ENCODE results near the gene FXYD4. TPM values are rescaled to one million over a fixed set of nuclear protein-coding genes. Genes with fewer than 3 reads are reported as not detected.

The FXYD4 gene
- total RNA-seq, 1 experiment from 2014 or later, result 0.50 TPM

DNA sequence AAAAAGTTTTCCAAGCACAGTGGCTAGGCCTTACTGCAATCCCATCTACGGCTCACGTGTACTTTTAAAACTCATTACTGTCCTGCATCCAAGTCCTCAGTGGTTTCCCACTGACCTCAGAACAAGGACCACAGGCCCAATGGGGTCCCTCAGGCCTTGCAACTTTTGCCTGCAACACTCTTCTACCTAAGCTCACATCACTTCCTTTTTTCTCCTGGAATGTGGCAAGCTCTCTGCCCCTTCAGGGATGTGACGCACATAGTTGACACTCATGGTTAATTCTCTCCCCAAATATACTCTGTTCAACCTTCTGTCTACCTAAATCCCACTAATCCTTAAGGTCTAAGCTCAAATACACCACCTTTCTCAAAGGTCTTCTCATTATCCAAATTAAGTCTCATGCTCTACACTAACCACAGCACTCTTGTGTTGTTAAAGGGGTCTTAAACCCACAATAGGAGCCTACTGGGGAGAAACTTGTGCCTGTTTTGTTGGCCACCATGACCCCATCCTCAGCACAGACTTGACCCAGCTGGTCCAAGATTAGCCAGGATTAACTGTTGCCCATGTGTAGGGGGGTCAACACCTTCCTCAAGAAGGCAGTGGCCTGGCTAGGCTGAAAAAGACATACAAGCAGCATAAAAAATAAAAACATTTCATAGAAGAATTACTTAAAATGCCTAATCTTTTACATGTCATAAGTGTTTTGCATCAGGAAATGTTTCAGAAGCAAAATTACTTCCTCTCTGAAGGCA lies 22.3 kb downstream of the FXYD4 start:
- DNase-seq (ENCODE audit: extremely low read depth, low read depth), result no peak

- no peak for DNase-seq (ENCODE audit: extremely low read depth, low read depth)
These were observed 23.4 kb downstream of the FXYD4 start for GRCh38 chr10:43394868-43395267.

GRCh38 chr10:43395571-43396060 lies 24.2 kb downstream of the FXYD4 start:
- no peak for DNase-seq (ENCODE audit: extremely low read depth, low read depth)

DNA sequence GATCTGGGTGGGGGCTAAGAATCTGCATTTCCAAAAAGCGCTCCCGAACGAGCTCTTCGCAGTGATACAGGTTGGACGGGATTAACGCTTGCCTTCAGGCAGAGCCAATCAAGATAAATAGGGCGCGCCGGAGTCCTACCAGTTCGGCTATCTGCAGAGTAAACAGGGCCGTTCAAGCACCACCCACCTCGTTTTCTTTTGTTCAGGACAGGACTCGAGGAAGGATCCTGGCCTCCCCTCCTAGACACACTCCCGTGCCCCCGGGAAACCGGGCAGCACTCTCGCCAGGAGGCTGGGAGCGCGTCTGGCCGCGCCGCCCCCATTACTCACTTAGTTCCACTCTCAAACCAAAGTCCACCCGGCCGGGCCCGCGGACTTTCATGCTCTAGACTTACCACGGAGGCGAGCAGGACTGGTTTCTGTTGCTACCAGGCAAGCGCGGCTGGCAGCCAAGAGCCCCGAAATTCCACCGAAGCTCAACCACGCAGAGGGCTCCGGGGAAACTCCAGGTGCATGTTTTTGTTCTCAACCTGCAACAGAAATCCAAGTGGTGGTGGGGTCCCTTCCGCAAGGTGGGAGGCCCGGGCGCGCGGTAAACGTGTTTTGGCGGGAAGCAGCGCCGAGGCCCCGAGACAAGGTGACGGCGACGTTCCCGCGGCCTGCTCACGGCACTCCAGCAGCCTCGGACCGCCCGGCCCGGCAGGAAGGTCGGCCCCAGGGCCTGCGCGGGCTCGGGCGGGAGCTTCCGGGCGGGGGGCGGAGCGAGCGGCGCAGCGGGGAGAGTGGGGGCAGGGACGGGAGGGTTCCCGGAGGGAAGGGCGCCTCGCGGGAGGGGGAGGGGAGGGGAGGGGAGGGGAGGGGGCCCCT lies 24.9 kb downstream of the FXYD4 start:
- DNase-seq (ENCODE audit: extremely low read depth, low read depth), result no peak

DNA sequence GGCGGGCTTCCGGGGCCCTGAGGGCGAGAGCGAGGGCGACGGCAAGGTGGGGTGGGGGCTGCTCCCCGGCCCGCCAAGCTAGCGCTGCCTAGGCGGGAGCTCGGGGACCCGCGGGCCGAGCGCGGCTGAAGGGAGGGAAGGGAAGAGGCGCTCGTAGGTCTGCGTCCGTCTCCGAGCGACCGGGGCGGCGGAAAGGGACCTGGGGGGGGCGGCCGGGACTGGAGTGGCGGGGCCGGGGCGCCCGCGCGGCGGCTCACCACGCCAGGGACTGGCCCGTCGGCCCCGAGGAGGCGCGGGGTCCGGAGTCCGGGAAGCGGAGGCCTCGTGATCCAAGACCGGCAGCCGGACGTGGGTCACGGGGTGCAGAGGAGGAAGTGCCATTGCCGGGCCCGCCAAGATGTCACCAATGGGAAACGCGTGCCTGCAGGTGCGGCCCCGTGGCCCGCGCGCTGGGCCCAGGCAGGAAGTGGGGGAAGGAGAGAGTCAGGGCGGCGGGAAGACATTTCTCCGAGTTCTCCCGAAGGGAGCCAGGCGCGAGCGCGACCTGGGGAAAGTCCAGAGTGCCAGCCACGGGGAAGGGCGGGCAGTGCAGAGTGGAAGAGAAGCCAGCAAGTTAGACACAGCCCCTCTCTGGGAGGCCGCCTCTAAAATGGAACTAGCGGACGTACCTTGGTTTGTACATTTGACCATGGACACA lies 25.6 kb downstream of the FXYD4 start:
- DNase-seq (ENCODE audit: extremely low read depth, low read depth), result peak; percentile 88

DNA sequence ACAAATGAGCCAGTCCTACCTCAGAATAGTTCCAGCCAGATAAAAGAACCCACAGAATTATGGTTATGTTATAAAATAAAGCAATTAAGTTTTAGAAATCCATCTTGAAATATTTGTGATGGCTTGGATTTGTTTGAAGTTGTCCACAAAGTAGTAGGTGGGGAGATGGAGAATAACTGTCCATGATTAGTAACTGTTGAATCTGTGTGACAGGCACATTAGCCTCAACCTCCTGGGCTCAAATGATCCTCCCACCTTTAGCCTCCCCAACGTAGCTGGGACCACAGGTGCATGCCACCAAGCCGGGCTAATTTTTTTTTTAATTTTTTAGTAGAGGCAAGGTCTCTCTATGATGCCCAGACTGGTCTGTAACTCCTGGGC lies 27.5 kb downstream of the FXYD4 start:
- no peak for DNase-seq (ENCODE audit: extremely low read depth, low read depth)

DNA sequence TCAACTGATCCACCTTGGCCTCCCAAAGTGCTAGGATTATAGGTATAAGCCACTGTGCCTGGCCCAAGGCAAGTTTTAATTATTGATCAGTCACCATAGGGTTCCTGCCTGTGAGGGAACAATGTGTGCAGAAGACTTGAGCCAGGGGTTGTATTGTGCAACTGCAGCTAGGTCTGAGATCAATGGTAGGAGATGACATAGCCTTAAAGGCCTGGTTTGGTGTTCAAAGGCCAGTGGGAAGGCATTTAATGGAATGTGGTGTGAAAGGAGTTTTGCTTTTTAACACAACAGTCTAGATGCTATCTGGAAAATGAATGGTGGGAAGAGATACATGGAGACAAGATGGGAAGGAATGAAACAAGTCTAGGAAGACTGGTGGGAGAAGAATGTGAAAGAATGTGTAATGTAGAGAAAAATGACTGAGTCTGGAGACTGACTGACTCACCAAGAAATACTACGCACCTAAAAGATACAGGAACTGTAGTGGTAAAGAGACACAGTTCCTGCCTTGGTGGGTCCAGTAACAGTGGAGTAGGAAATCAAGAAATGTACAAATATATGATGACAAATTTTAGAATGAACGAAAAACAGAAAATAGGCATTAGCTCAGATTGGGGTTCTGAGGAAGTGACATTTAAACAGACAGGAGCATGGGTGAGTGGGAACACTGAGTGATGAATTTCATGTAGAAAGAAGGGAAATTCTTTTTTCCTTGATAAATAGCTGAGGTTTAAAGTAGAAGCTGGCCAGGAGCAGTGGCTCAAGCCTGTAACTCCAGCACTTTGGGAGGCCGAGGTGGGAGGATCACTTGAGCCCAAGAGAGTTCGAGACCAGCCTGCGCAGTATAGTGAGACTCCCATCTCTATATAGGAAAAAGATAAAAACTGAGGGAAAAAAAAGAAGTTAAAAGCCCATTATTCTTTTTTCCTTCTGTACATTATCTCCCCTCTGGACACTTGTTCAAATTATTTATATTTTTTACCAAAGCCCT lies 28.2 kb downstream of the FXYD4 start:
- DNase-seq (ENCODE audit: extremely low read depth, low read depth), result no peak

DNA sequence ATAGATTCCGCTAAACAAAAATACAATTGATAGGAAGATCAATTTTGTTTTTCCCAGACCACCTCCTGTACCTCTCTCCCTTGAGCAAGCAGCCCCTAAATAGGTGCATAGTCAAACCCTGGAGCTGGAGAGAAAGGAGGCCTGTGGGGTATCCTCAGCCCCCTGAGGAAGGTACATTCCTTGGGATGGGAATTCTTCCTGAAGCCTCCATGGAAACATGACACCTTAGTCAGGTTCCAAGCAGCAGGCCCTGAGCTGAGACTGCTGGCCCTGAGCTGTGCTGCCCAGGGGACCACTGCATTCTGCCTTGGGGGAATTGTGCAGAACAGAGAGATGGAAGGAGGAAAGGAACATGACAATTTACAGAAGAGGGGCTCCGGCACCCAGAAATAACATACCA lies 30.2 kb downstream of the FXYD4 start:
- DNase-seq (ENCODE audit: extremely low read depth, low read depth), result no peak

- DNase-seq (ENCODE audit: extremely low read depth, low read depth), result no peak
These were observed 30.7 kb downstream of the FXYD4 start for GRCh38 chr10:43402176-43402575.

DNA sequence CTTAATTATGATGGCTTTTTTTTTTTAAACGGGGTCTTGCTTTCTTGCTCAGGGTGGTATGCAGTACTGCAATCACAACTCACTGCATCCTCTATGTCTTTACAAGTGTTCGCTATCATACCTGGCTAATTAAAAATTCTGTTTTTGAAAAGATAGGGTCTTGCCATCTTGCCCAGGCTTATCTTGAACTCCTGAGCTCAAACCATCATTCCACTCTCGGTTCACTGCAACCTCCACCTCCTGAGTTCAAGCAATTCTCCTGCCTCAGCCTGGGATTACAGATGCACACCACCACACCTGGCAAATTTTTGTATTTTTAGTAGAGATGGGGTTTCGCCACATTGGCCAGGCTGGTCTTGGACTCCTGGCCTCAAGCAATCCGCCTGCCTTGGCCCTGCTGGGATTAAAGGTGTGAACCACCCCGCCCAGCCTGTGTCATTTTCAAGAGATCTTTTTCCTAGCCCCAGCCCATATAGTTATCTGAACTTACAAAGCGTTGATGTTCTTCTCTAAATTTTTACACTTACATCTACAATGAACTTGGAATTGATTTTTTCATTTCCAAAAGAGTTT lies 31.5 kb downstream of the FXYD4 start:
- no peak for DNase-seq (ENCODE audit: extremely low read depth, low read depth)

DNA sequence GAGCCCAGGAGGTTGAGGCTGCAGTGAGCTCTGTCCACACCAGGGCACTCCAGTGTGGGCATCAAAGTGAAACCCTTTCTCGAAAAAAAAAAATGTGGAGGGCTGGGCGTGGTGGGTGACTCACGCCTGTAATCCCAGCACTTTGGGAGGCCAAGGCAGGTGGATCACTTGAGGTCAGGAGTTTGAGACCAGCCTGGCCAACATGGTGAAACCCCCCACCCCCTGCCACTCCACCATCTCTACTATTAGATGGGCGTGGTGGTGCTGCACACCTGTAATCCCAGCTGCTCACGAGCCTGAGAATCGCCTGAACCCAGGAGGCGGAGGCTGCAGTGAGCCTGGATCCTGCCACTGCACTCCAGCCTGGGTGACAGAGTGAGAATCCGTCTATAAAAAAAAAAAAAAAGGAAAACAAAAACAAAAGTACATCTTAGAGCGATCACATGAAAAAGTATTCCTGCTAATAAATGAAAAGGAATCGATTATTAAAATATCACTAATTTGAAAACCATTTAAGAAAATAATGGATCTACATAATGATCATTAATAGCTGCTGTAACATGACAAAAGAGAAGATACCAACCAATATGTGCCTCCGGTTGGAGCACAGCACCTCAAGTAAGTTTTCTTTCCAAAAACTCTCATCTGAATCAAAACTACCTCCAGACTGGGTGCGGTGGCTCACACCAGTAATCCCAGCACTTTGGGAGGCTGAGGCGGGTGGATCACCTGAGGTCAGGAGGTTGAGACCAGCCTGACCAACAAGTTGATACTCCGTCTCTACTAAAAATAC lies 32.7 kb downstream of the FXYD4 start:
- no peak for DNase-seq (ENCODE audit: extremely low read depth, low read depth)

DNA sequence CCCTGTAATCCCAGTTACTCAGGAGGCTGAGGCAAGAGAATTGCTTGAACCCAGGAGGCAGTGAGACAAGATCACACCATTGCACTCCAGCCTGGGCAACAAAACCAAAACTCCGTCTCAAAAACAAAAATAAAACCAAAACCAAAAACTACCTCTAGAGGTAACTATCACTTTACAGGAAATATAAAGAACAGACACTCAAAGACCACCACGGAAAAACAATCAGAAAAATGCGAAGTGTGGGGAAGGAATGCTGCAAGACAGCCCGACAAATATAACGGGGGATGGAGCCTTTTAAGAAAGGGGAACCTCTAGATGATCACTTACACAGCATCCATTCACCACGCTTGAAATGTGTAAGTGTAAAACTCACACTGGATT lies 33.3 kb downstream of the FXYD4 start:
- no peak for DNase-seq (ENCODE audit: extremely low read depth, low read depth)

DNA sequence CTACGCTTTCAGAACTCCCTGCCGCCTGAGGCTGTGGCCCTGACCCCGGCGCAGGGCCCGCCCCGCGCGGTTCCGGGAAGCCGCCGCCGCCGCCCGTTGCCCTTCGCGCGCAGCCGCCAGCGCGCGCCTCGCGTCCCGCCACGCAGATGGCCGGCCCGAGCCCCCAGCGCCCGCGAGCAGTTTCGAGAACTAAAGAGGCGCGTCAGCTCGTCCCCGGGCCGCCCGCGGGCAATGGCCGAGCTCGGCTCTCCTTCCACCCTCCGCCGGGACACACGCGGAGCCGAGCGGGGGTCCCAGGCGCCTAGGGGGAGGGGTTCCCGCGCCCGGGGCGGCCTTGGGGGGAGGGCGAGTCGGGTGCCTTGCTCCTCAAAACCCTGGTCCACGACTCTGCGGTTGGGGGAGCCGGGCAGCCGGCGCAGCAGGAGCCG lies 35.7 kb downstream of the FXYD4 start:
- DNase-seq (ENCODE audit: extremely low read depth, low read depth), result no peak

GRCh38 chr10:43407576-43408330 lies 36.3 kb downstream of the FXYD4 start:
- peak; percentile 84 for DNase-seq (ENCODE audit: extremely low read depth, low read depth)

DNA sequence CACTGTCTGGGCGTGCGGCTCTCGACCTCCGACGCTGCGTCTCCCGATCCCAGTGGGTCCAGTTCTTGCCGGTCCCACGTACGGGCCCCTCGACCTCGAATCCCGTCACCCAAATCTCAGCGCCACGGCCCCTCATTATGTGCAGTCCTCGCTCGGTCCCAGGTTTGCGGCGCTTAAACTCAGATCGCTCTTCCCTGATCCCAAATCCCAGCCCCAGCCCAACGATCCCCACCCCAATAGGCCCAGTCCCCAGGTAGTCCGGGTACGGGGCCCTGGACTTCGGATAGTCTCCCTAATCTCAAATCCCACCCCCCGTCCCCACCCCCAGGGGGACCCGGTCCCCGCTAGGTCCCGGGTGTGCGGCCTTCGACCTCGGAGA lies 36.9 kb downstream of the FXYD4 start:
- no peak for DNase-seq (ENCODE audit: extremely low read depth, low read depth)

DNA sequence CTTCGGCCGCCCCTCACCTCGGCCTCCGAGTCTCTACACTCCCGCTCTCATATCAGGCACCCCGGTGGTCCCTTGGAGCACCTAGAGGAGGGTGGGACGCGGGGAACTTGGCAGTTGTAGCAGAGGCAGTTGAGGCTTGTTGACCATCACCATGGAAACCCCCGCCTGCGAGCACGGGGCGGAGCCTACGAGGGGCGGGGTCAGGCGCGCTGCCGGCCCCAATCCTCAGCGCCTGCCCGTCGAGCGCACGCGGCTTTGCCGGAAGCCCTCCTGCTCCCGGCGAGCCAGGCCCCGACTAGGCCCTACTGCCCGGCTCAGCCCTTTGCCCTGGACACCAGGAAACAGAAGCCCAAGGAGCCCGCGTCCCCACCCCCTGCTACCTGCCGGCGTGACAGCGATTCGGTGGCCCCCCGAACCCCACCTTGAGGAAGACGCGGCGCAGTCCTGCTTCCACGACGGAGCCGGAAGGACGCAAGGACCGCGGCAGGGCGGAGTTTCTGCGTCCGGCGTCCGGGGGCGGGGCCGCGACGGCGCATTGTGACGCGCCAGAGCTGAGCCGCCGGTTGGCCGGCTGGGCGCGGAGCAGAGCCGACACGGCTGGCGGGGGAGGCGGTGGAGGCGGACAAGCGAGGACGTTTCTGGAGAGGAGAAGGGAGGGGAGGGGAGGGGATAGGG lies 37.4 kb downstream of the FXYD4 start, which contains the start of gene HNRNPF:
TSS of gene HNRNPF (minus strand) at position 477 of the 675 bp plus-strand sequence. CDS start 21,302 bp downstream, outside the sequence.
- DNase-seq (ENCODE audit: extremely low read depth, low read depth), result peak; percentile 95

DNA sequence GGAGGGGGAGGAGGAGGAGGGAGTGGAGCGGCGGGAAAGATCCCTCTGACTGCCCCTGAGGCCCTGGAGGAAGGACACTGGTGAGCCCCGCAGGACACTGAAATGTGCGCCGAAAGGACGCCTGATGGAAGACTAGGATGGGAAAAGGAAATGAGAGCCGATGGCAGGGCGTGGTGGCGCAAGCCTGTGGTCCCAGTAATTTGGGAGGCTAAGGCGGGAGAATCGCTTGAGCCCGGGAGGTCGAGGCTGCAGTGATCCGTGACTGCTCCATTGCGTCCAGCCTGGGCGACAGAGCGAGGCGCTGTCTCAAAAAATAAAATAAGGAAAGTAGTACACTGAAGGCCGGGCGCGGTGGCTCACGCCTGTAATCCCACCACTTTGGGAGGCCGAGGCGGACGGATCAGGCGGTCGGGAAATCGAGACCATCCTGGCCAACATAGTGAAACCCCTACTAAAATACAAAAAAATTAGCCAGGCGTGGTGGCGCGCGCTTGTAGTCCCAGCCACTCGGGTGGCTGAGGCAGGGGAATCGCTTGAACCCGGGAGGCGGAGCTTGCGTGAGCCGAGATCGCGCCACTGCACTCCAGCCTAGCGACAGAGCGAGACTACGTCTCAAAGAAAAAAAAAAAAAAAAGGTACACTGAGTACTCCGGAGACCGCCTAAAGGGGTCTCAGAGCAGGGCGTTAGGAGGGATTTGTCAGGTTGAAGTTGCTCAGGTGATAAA lies 38.1 kb downstream of the FXYD4 start:
- DNase-seq (ENCODE audit: extremely low read depth, low read depth), result no peak

Measured in NCI-H460 (cell line).